ENCODE data around the gene DDIT4L. TPM values are rescaled to one million over a fixed set of nuclear protein-coding genes. Genes with fewer than 3 reads are reported as not detected.

DDIT4L gene
- total RNA-seq, 4 donors from 2014 or later = 1.4 to 10.2 (median 2.1) TPM; not detected in 1

DNA sequence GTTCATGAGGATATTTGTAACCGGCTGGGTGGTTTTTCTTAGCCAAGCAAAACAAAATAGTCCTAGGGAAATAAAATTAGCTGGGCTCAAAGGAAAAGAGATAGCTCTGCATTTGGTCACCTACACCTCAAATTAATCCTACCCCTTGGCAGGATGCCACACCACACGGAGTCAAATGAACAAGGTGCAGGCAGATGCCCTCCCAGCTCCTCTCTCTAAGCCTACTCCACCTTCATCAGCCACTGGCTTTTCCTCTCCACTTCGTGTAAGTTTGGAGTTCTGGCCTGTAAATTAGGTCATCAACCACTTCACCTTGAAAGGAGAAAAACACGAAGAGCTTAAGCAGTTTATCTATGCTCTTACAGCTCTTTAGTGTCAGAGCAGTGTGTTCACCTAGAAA is 1.4 kb downstream of the DDIT4L start:
- Histone ChIP-seq H3K27ac (no peak overlapping the region), H3K36me3 (no peaks in the 10 kb centered on the region), H3K4me1 (no peaks in the 10 kb centered on the region), H3K27me3 (no peaks in the 10 kb centered on the region), H3K9me3 (no peaks in the 10 kb centered on the region), H3K4me3 (no peak overlapping the region)
- intact Hi-C loops (cut with DNase I; ENCODE audit: low total_unique reads) = no loop called here
- TF ChIP-seq, protein P1, sequence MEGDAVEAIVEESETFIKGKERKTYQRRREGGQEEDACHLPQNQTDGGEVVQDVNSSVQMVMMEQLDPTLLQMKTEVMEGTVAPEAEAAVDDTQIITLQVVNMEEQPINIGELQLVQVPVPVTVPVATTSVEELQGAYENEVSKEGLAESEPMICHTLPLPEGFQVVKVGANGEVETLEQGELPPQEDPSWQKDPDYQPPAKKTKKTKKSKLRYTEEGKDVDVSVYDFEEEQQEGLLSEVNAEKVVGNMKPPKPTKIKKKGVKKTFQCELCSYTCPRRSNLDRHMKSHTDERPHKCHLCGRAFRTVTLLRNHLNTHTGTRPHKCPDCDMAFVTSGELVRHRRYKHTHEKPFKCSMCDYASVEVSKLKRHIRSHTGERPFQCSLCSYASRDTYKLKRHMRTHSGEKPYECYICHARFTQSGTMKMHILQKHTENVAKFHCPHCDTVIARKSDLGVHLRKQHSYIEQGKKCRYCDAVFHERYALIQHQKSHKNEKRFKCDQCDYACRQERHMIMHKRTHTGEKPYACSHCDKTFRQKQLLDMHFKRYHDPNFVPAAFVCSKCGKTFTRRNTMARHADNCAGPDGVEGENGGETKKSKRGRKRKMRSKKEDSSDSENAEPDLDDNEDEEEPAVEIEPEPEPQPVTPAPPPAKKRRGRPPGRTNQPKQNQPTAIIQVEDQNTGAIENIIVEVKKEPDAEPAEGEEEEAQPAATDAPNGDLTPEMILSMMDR (IDR thresholded peaks at IDR 0.05) = no peak
- TF ChIP-seq POLR2A (IDR thresholded peaks at IDR 0.05) = no peak
- peak in 1 of 2 donors; percentile 15 for DNase-seq

DNA sequence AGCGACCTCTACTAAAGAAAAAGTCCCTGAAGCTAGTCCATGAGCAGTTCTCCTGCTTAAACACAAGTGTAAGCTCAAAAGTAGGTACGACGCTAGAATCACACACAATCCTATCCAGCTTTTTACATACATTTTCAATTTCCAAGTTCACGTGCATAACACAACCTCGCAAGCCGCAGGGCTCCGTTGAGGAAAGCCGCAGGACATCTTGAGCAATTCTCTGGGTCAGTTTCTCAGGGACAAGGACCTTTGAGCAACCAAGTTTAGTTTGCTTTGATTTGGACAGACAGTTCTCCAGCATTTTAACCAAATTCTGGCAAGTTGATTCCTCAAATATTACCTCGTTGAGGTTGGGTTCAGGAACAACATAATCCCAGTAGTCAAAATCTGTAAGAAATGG is 2.5 kb downstream of the DDIT4L start:
- DNase-seq = no peak
- Histone ChIP-seq H3K4me1 (no peaks in the 10 kb centered on the region), H3K27me3 (no peaks in the 10 kb centered on the region), H3K27ac (no peak overlapping the region), H3K4me3 (no peak overlapping the region), H3K36me3 (no peaks in the 10 kb centered on the region), H3K9me3 (no peaks in the 10 kb centered on the region)
- no peak for TF ChIP-seq POLR2A (IDR thresholded peaks at IDR 0.05)
- TF ChIP-seq, protein P1 (IDR thresholded peaks at IDR 0.05) = no peak
- intact Hi-C loops (cut with DNase I; ENCODE audit: low total_unique reads) = no loop called here

DNA sequence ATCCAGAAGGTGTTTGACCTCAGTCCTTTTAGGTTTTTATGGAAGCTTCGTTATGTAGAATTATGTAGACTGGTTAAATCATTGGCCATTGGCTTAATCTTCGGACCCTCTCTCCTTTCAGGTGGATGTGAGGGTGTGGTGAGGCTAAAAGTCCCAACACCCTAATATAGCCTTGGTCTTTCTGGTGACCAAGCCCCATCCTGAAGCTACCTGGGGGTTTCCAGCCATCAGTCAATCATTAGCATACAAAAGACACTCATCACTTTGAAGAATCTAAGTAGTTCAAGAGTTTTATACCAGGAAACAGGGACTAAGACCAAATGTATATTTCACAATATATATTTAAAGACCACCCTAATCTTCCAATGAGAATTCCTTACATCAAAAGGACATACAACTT is 5.5 kb downstream of the DDIT4L start:
- Histone ChIP-seq H3K9me3 (no peaks in the 10 kb centered on the region), H3K27me3 (no peaks in the 10 kb centered on the region), H3K4me1 (no peaks in the 10 kb centered on the region), H3K4me3 (no peak overlapping the region), H3K36me3 (no peaks in the 10 kb centered on the region), H3K27ac (no peak overlapping the region)
- intact Hi-C loops (cut with DNase I; ENCODE audit: low total_unique reads) = no loop called here
- DNase-seq = no peak
- TF ChIP-seq POLR2A (IDR thresholded peaks at IDR 0.05) = no peak
- TF ChIP-seq, protein P1 (IDR thresholded peaks at IDR 0.05) = no peak

DNA sequence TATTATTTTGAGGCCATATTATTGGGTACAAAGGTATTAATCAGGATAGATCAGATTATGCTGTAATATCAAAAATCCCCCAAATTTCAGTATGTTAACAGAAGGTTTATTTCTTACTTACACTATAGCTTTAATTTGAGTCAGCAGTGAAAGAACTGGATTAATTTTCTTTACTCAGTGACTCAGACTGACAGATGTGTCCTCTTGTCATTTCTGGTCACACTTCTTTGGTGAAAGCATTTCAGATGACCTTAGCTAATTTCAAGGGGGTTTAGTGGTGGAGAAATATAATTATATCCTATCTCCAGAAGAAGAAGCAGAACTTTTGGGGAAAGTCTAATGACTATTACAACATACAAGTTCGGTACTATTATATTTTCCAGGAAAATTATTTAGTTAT is 12.4 kb downstream of the DDIT4L start:
- intact Hi-C loops (cut with DNase I; ENCODE audit: low total_unique reads) = no loop called here
- DNase-seq = no peak
- H3K9me3 ChIP-seq = no peaks in the 10 kb centered on the region
- TF ChIP-seq POLR2A (IDR thresholded peaks at IDR 0.05) = no peak
- H3K36me3 ChIP-seq = no peaks in the 10 kb centered on the region
- no peak overlapping the region for H3K27ac ChIP-seq
- H3K27me3 ChIP-seq = no peaks in the 10 kb centered on the region
- H3K4me3 ChIP-seq = no peak overlapping the region
- no peaks in the 10 kb centered on the region for H3K4me1 ChIP-seq

DNA sequence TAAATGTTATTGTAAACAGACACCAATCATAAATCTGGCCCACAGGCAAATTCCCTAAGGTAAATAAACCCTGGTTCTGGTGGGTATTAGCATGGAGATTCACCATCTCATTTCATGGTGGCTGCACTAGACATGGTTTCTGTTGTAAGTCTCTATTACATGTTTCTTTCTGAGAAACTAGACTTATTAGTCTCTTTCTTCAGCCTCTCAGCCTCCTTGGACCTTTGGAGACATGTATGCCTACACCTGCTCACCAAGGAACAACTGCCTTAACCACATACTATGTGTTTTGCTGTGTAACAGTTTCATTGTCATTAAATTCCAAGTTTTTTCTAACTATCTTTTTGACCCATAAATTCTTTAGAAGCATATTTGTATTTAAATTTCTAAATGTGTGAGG is 13.1 kb downstream of the DDIT4L start:
- Histone ChIP-seq H3K27ac (no peak overlapping the region), H3K9me3 (no peaks in the 10 kb centered on the region), H3K27me3 (no peaks in the 10 kb centered on the region), H3K4me3 (no peak overlapping the region), H3K36me3 (no peaks in the 10 kb centered on the region), H3K4me1 (no peaks in the 10 kb centered on the region)
- intact Hi-C loops (cut with DNase I; ENCODE audit: low total_unique reads) = no loop called here
- TF ChIP-seq, protein P1 (IDR thresholded peaks at IDR 0.05) = no peak
- TF ChIP-seq POLR2A (IDR thresholded peaks at IDR 0.05) = no peak
- DNase-seq = no peak

DNA sequence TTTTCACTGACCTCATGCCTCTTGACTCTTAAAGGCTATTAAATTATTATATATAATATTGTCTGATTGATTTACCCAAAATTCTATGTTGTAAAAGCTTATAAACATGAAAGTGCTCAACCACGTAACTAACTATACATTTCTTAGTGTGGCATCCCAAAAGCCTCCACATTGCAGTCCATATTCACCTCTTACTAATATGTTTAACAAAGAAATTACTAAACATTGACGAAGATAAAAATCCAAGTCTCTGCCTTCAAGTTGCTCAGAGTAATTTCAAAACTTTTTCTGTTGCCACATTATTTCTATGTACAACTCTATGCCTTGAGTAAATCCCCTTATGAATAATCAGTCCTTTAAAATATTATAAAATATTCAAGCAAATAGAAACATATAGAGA is 14.4 kb downstream of the DDIT4L start:
- H3K27ac ChIP-seq = no peak overlapping the region
- intact Hi-C loops (cut with DNase I; ENCODE audit: low total_unique reads) = no loop called here
- TF ChIP-seq, protein P1 (IDR thresholded peaks at IDR 0.05) = no peak
- no peak for TF ChIP-seq POLR2A (IDR thresholded peaks at IDR 0.05)
- no peak for DNase-seq
- no peaks in the 10 kb centered on the region for H3K4me1 ChIP-seq
- H3K36me3 ChIP-seq = no peaks in the 10 kb centered on the region
- H3K9me3 ChIP-seq = no peaks in the 10 kb centered on the region
- no peaks in the 10 kb centered on the region for H3K27me3 ChIP-seq
- H3K4me3 ChIP-seq = no peak overlapping the region

All from uterus (tissue), 4 donors.